GM12878 (cell line): Measurements from ENCODE around the gene KCNMB3. TPM values are rescaled to one million over a fixed set of nuclear protein-coding genes. Genes with fewer than 3 reads are reported as not detected.

Experiments used
- ATAC-seq: fragments of 200-7000 bp; cut with Tn5 transposase; 3 replicates; pipeline ENCODE4 v1.9.1; 2020; ENCODE audit warnings: mild to moderate bottlenecking, moderate library complexity
- BruUV-seq: library from RNA; stranded (reverse); fragments of 400-500 nt; replicated peaks from 2 replicates; lab custom pipeline; 2021; lab: Mats Ljungman, UMichigan
- CTCF ChIA-PET: fragments of 300-600 bp; sonication (Branson Sonifier 250); formaldehyde crosslinking; extraction: SDS; loops from one replicate; lab custom pipeline; 2021; ENCODE audit warnings: inconsistent platforms; lab: Yijun Ruan, JAX
- POLR2A ChIA-PET: fragments of 350-600 bp; formaldehyde crosslinking; extraction: SDS; loops from one replicate; lab custom pipeline; 2021; ENCODE audit warnings: inconsistent platforms; lab: Charles Lee
- RAD21 ChIA-PET: fragments of 300-600 bp; sonication (Branson Sonifier 250); formaldehyde crosslinking; loops from one replicate; lab custom pipeline; 2023; ENCODE audit warnings: antibody characterized with exemption; ENCODE audit not compliant: unreplicated experiment; lab: Charles Lee
- SMC1A ChIA-PET: fragments of 300-600 bp; sonication (Branson Sonifier 250); formaldehyde crosslinking; loops from one replicate; lab custom pipeline; 2023; ENCODE audit not compliant: unreplicated experiment, uncharacterized antibody; lab: Charles Lee
- DNase-seq: peaks from one replicate; pipeline ENCODE4 v3.0.0-alpha.2; 2011; ENCODE audit warnings: low read depth, low spot score
- FAIRE-seq: peaks from 3 replicates; lab custom pipeline; 2011; peaks lifted over from hg19 to GRCh38; lab: Jason Lieb, UNC
- H2AFZ ChIP-seq: 2 replicates; pipeline ENCODE4 v1.6.0; 2011; ENCODE audit warnings: low read depth, low read length, control low read depth; ENCODE audit not compliant: control insufficient read depth
- H3K27ac ChIP-seq: 2 replicates; pipeline ENCODE4 v1.5.1; 2011; ENCODE audit warnings: control low read depth; ENCODE audit not compliant: control insufficient read depth, insufficient read depth
- H3K27me3 ChIP-seq, 2 experiments: replicated peaks in 1 of 2; 2 replicates each; pipeline versions ENCODE4 v1.6.0 to v1.6.1; 2011; ENCODE audit warnings: low read length in 1 of 2; ENCODE audit not compliant: control insufficient read depth in 2 of 2, insufficient read depth in 2 of 2
- H3K36me3 ChIP-seq, 2 experiments: 2 replicates each; pipeline ENCODE4 v1.5.1; 2011; ENCODE audit warnings: low read length in 1 of 2; ENCODE audit not compliant: control insufficient read depth in 2 of 2, insufficient read depth in 2 of 2
- H3K4me1 ChIP-seq: 2 replicates; pipeline ENCODE4 v1.6.1; 2011; ENCODE audit warnings: mild to moderate bottlenecking, low read length, moderate library complexity, mixed read lengths; ENCODE audit not compliant: control insufficient read depth, insufficient read depth
- H3K4me2 ChIP-seq: 2 replicates; pipeline ENCODE4 v1.6.0; 2011; ENCODE audit warnings: control low read depth; ENCODE audit not compliant: control insufficient read depth, insufficient read depth
- H3K4me3 ChIP-seq: fragments of 200-600 bp; sonication (generic); 2 replicates; pipeline ENCODE4 v1.5.1; 2016
- H3K79me2 ChIP-seq: 2 replicates; pipeline ENCODE4 v1.6.0; 2011; ENCODE audit warnings: low read length; ENCODE audit not compliant: control insufficient read depth, insufficient read depth
- H3K9ac ChIP-seq: 2 replicates; pipeline ENCODE4 v1.8.0; 2011; ENCODE audit warnings: low read length, control low read depth, mixed read lengths; ENCODE audit not compliant: control insufficient read depth, insufficient read depth
- H3K9me3 ChIP-seq: replicated peaks from 3 replicates; pipeline ENCODE4 v1.5.1; 2011; ENCODE audit warnings: mild to moderate bottlenecking, low read length; ENCODE audit not compliant: control insufficient read depth, insufficient read depth
- H4K20me1 ChIP-seq: 2 replicates; pipeline ENCODE4 v1.6.0; 2011; ENCODE audit not compliant: control insufficient read depth, insufficient read depth
- CHD4 ChIP-seq: fragments of 200-600 bp; sonication (generic); IDR thresholded peaks from 2 replicates; pipeline ENCODE4 v1.6.1; 2016; ENCODE audit warnings: mild to moderate bottlenecking
- CREM ChIP-seq: IDR thresholded peaks from 2 replicates; pipeline ENCODE4 v1.6.1; 2014; ENCODE audit warnings: antibody characterized with exemption, low read depth
- CTCF ChIP-seq, 3 experiments: IDR thresholded peaks in 2 of 3; conservative IDR thresholded peaks in 1 of 3; 2 replicates each; pipeline ENCODE4 v1.5.1; 2011; ENCODE audit warnings: low read depth in 3 of 3, low read length in 3 of 3, mild to moderate bottlenecking in 3 of 3, control low read depth in 2 of 3, moderate library complexity in 2 of 3, inconsistent platforms in 1 of 3, mixed read lengths in 1 of 3; ENCODE audit not compliant: control insufficient read depth in 2 of 3, insufficient read depth in 1 of 3; ENCODE audit errors: extremely low read depth in 1 of 3
- DPF2 ChIP-seq: fragments of 450-650 bp; IDR thresholded peaks from 2 replicates; pipeline ENCODE4 v1.6.1; 2017; ENCODE audit warnings: mild to moderate bottlenecking
- IKZF2 ChIP-seq, 2 experiments: fragments of 450-650 bp; IDR thresholded peaks; 2 replicates each; pipeline ENCODE4 v1.6.1; 2017; ENCODE audit warnings: mild to moderate bottlenecking in 2 of 2, moderate library complexity in 2 of 2
- MLLT1 ChIP-seq: fragments of 450-650 bp; IDR thresholded peaks from 2 replicates; pipeline ENCODE4 v1.6.1; 2016; ENCODE audit warnings: mild to moderate bottlenecking
- MXI1 ChIP-seq: fragments of 150-350 bp; IDR thresholded peaks from 2 replicates; pipeline ENCODE4 v1.6.1; 2011; ENCODE audit warnings: low read depth, mild to moderate bottlenecking, inconsistent platforms, low read length, improper control_type of control experiment
- MYB ChIP-seq: fragments of 150-350 bp; IDR thresholded peaks from 2 replicates; pipeline ENCODE4 v1.6.1; 2014; ENCODE audit warnings: mild to moderate bottlenecking, low read depth, low read length, borderline replicate concordance
- NR2F1 ChIP-seq: fragments of 450-650 bp; conservative IDR thresholded peaks from 2 replicates; pipeline ENCODE4 v1.6.1; 2017; ENCODE audit warnings: mild to moderate bottlenecking
- RAD21 ChIP-seq: IDR thresholded peaks from 2 replicates; pipeline ENCODE4 v1.6.1; 2011; ENCODE audit warnings: mild to moderate bottlenecking, low read depth, low read length, moderate library complexity; ENCODE audit not compliant: insufficient read depth
- RBBP5 ChIP-seq: fragments of 200-600 bp; sonication (generic); conservative IDR thresholded peaks from 2 replicates; pipeline ENCODE4 v1.6.1; 2016
- RFX5 ChIP-seq: IDR thresholded peaks from 2 replicates; pipeline ENCODE4 v1.6.1; 2011; ENCODE audit warnings: low read depth, low read length, improper control_type of control experiment
- STAT3 ChIP-seq: IDR thresholded peaks from 2 replicates; pipeline ENCODE4 v1.6.1; 2011; ENCODE audit warnings: low read depth, low read length, improper control_type of control experiment
- SUZ12 ChIP-seq: fragments of 200-600 bp; sonication (generic); IDR thresholded peaks from one replicate; pipeline ENCODE4 v1.6.1; 2018; ENCODE audit warnings: antibody characterized with exemption, mild to moderate bottlenecking; ENCODE audit not compliant: unreplicated experiment
- TAF1 ChIP-seq: IDR thresholded peaks from 2 replicates; pipeline ENCODE4 v1.6.1; 2011; ENCODE audit warnings: mild to moderate bottlenecking, low read depth, low read length, borderline replicate concordance
- ZNF687 ChIP-seq: fragments of 450-650 bp; IDR thresholded peaks from 2 replicates; pipeline ENCODE4 v1.6.1; 2017; ENCODE audit warnings: mild to moderate bottlenecking, moderate library complexity
- ZZZ3 ChIP-seq: IDR thresholded peaks from 2 replicates; pipeline ENCODE4 v1.6.1; 2011; ENCODE audit warnings: low read depth; ENCODE audit not compliant: control insufficient read depth, insufficient read length
- WGBS: methylation state at CpG from one replicate; pipeline ENCODE4 v1.1.6; 2016; ENCODE audit warnings: low lambda C conversion rate; ENCODE audit not compliant: insufficient replicate concordance, insufficient coverage; ENCODE audit errors: missing lambda C conversion rate; 5-methylcytosine and 5-hydroxymethylcytosine counted together
- in situ Hi-C: fragments of 300-500 bp; cut with MboI; formaldehyde crosslinking; loops from 9 replicates; pipeline ENCODE4 v1.14.3; 2018; ENCODE audit warnings: mixed read lengths
- intact Hi-C: fragments of 100-400 bp; cut with micrococcal nuclease; formaldehyde crosslinking; loops from one replicate; pipeline ENCODE4 v1.14.2; 2022; ENCODE audit not compliant: unreplicated experiment
- polyA plus RNA-seq, 11 experiments: library from polyadenylated mRNA; depleted of rRNA in 4 of 11; unstranded in 6 of 11; stranded (reverse) in 5 of 11; fragments of >200 nt; fragmentation: Nextera tagmentation in 4 of 11; fragmentation: Illumina TruSeq in 1 of 11; extraction: Ambion mirVana in 4 of 11; extraction: Trizol in 1 of 11; gene quantifications; 1 replicate in 1 of 11; 2 replicates in 10 of 11; pipeline versions ENCODE4 v1.2.1 to v1.2.3, GENCODE V29; 2011 to 2016; ENCODE audit warnings: inconsistent platforms in 2 of 11, missing spikeins in 2 of 11, low read depth in 1 of 11
- total RNA-seq, 4 experiments: library from RNA; depleted of rRNA in 3 of 4; stranded (reverse); fragments of >200 nt in 3 of 4; fragmentation: Illumina TruSeq in 1 of 4; extraction: Trizol in 1 of 4; gene quantifications; 2 replicates each; pipeline versions ENCODE4 v1.2.1 to v1.2.3, GENCODE V29; 2013 to 2021

The KCNMB3 gene
- total and polyA plus RNA-seq, 10 of the 15 experiments (the other 5 are each of a cell fraction or from before 2014, with no cell fraction given): 0.20 to 4.6 (median 2.2) TPM

- no peak for TF ChIP-seq IKZF2 (IDR thresholded peaks at IDR 0.05)
- no peak for TF ChIP-seq CREM
- no peak for TF ChIP-seq STAT3
Measured at GRCh38 chr3:179200790-179201189, 50.1 kb downstream of the KCNMB3 start (continued).

GRCh38 chr3:179196700-179197099, 54.2 kb downstream of the KCNMB3 start:
- no peak overlapping the region for H2AFZ ChIP-seq
- CTCF ChIA-PET: interaction anchor here (0.6 to 0.7 kb wide), 2 partner anchors 50 to 184 kb away, joined by 3 read pairs; no protein-coding TSS in a partner anchor
- FAIRE-seq (no peak), DNase-seq (no peak), ATAC-seq (no peak; the same call in 2 of the 3 replicates)
- peak overlapping the region; percentile 22; the same call in 1 of the 2 replicates for H3K27ac ChIP-seq
- no TSS peak for BruUV-seq
- H3K4me1 ChIP-seq: peaks cover 7% of the 10 kb centered on the region
- intact Hi-C loops (loop anchor here (2.0 kb wide), 1 partner anchor 48 kb away; the partner anchor contains the start of gene PIK3CA), in situ Hi-C loops (no loop called here)
- SMC1A ChIA-PET: interaction anchor here (1.0 to 1.4 kb wide), 2 partner anchors 15 to 30 kb away, joined by 3 to 5 read pairs; no protein-coding TSS in a partner anchor
- RAD21 ChIA-PET: no interaction called here
- H3K4me3 ChIP-seq: no peak overlapping the region
- H3K9me3 ChIP-seq: no peaks in the 10 kb centered on the region
- H3K27me3 ChIP-seq: no peaks in the 10 kb centered on the region
- POLR2A ChIA-PET: no interaction called here
- no peaks in the 10 kb centered on the region for H4K20me1 ChIP-seq
- 0 out of 2 replicates have a peak overlapping the region, but pooled peaks have one; percentile 27 for H3K4me2 ChIP-seq
- 0 out of 4 replicates have a peak, but pooled peaks cover 0 to 3% of the 10 kb centered on the region in 2 experiments for H3K36me3 ChIP-seq
- WGBS: 89% methylated on average over 2 of the region's 4 CpGs
- H3K79me2 ChIP-seq: peaks cover 6% of the 10 kb centered on the region
- H3K9ac ChIP-seq: no peak overlapping the region
- TF ChIP-seq MXI1 (no peak), TAF1 (no peak), CTCF (IDR thresholded peaks at IDR 0.05 in 2 of 3, conservative IDR thresholded peaks at IDR 0.05 in 1 of 3; ENCODE audit: control insufficient read depth in 2 of 3, extremely low read depth in 1 of 3, insufficient read depth in 1 of 3, low read depth in 3 of 3, low read length in 3 of 3) (no peak), ZZZ3 (no peak), CHD4 (no peak), MYB (no peak), RAD21 (no peak), ZNF687 (no peak), NR2F1 (no peak), SUZ12 (no peak), RBBP5 (no peak), DPF2 (no peak), RFX5 (no peak), MLLT1 (no peak)
